K562 (cell line): Measurements from ENCODE around the gene TMEM217. TPM values are rescaled to one million over a fixed set of nuclear protein-coding genes. Genes with fewer than 3 reads are reported as not detected.

Experiments
- BRD9 ChIP-seq: fragments of 450-650 bp; IDR thresholded peaks from 2 replicates; pipeline ENCODE4 v1.6.1; 2018; ENCODE audit warnings: low read depth; ENCODE audit not compliant: partially characterized antibody
- CLOCK ChIP-seq: fragments of 250-450 bp; sonication (Bioruptor Pico); IDR thresholded peaks from 2 replicates; pipeline ENCODE4 v1.4.0; 2020; ENCODE audit warnings: mild to moderate bottlenecking, moderate library complexity, borderline replicate concordance
- EP400 ChIP-seq: fragments of 450-650 bp; IDR thresholded peaks from 2 replicates; pipeline ENCODE4 v1.6.1; 2017; ENCODE audit warnings: antibody characterized with exemption, mild to moderate bottlenecking, moderate library complexity
- HMBOX1 ChIP-seq: sonication (generic); IDR thresholded peaks from 2 replicates; pipeline ENCODE4 v1.6.1; 2016
- IRF1 ChIP-seq: sonication (generic); formaldehyde crosslinking; IDR thresholded peaks from 2 replicates; pipeline ENCODE4 v1.8.0; 2022; ENCODE audit warnings: missing genetic modification reagents, mild to moderate bottlenecking, borderline replicate concordance
- KDM1A ChIP-seq, 2 experiments: fragments of 450-650 bp; IDR thresholded peaks; 2 replicates each; pipeline ENCODE4 v1.6.1; 2016; ENCODE audit warnings: mild to moderate bottlenecking in 2 of 2
- MEIS2 ChIP-seq: fragments of 450-650 bp; IDR thresholded peaks from 2 replicates; pipeline ENCODE4 v1.6.1; 2014; ENCODE audit warnings: mild to moderate bottlenecking; ENCODE audit not compliant: partially characterized antibody
- MTA1 ChIP-seq: fragments of 450-650 bp; IDR thresholded peaks from 2 replicates; pipeline ENCODE4 v1.6.1; 2017; ENCODE audit warnings: borderline replicate concordance
- MYC ChIP-seq, 2 experiments: fragments of 250-450 bp in 1 of 2; sonication (Bioruptor Pico) in 1 of 2; IDR thresholded peaks; 2 replicates each; pipeline versions ENCODE4 v1.5.1 to v1.6.1; 2012 to 2021; ENCODE audit warnings: low read depth in 2 of 2, borderline replicate concordance in 1 of 2, improper control_type of control experiment in 1 of 2, low read length in 1 of 2, mild to moderate bottlenecking in 1 of 2, moderate library complexity in 1 of 2
- NBN ChIP-seq: fragments of 450-650 bp; IDR thresholded peaks from 2 replicates; pipeline ENCODE4 v1.6.1; 2016; ENCODE audit warnings: low read depth, mild to moderate bottlenecking
- NFIC ChIP-seq: fragments of 450-650 bp; IDR thresholded peaks from 2 replicates; pipeline ENCODE4 v1.6.1; 2017; ENCODE audit warnings: mild to moderate bottlenecking, inconsistent platforms
- NR2C2 ChIP-seq, 2 experiments: fragments of 200-800 bp in 1 of 2; sonication (Bioruptor generic) in 1 of 2; sonication (generic) in 1 of 2; formaldehyde crosslinking in 1 of 2; IDR thresholded peaks; 2 replicates each; pipeline versions ENCODE4 v1.6.1 to v1.8.0; 2016 to 2022; ENCODE audit warnings: mild to moderate bottlenecking in 1 of 2, missing compliant biosample characterization in 1 of 2, missing genetic modification characterization in 1 of 2, missing genetic modification reagents in 1 of 2
- PRDM10 ChIP-seq: fragments of 450-650 bp; IDR thresholded peaks from 2 replicates; pipeline ENCODE4 v1.6.1; 2018; ENCODE audit not compliant: partially characterized antibody
- PRMT5 ChIP-seq: sonication (generic); formaldehyde crosslinking; IDR thresholded peaks from 2 replicates; pipeline ENCODE4 v1.5.0; 2020; ENCODE audit warnings: missing genetic modification reagents
- RAD51 ChIP-seq: fragments of 450-650 bp; IDR thresholded peaks from 2 replicates; pipeline ENCODE4 v1.7.1; 2016; ENCODE audit warnings: low read depth, mild to moderate bottlenecking, borderline replicate concordance
- SMARCE1 ChIP-seq: fragments of 450-650 bp; IDR thresholded peaks from 2 replicates; pipeline ENCODE4 v1.7.1; 2016; ENCODE audit warnings: mild to moderate bottlenecking
- TCF7 ChIP-seq: sonication (generic); IDR thresholded peaks from 2 replicates; pipeline ENCODE4 v1.6.1; 2016; ENCODE audit warnings: antibody characterized with exemption, borderline replicate concordance
- TEAD1 ChIP-seq, 2 experiments: fragments of 450-650 bp in 1 of 2; sonication (generic) in 1 of 2; formaldehyde crosslinking; IDR thresholded peaks; 2 replicates each; pipeline versions ENCODE4 v1.4.0 to v1.8.0; 2020 to 2022; ENCODE audit warnings: mild to moderate bottlenecking in 2 of 2, missing genetic modification reagents in 1 of 2
- ZNF316 ChIP-seq: fragments of 450-650 bp; IDR thresholded peaks from 2 replicates; pipeline ENCODE4 v1.6.1; 2016
- ZNF780A ChIP-seq: fragments of 250-450 bp; sonication (Bioruptor Pico); IDR thresholded peaks from 2 replicates; pipeline ENCODE4 v1.5.0; 2021; ENCODE audit warnings: mild to moderate bottlenecking
- polyA plus RNA-seq, 8 experiments: library from polyadenylated mRNA; depleted of rRNA in 4 of 8; stranded (reverse) in 5 of 8; unstranded in 3 of 8; fragments of >200 nt; fragmentation: Nextera tagmentation in 2 of 8; fragmentation: Illumina TruSeq in 1 of 8; extraction: Ambion mirVana in 2 of 8; extraction: Trizol in 1 of 8; gene quantifications; 2 replicates each; pipeline versions ENCODE4 v1.2.1 to v1.2.3, GENCODE V29; 2011 to 2014; ENCODE audit warnings: inconsistent platforms in 1 of 8, missing spikeins in 1 of 8
- total RNA-seq, 7 experiments: library from RNA; depleted of rRNA in 6 of 7; stranded (reverse); fragments of >200 nt in 6 of 7; fragmentation: Illumina TruSeq in 2 of 7; extraction: Trizol in 2 of 7; gene quantifications; 2 replicates each; pipeline versions ENCODE4 v1.2.1 to v1.2.3, GENCODE V29; 2011 to 2021; ENCODE audit warnings: low replicate concordance in 1 of 7

Gene TMEM217
- total and polyA plus RNA-seq, 9 of the 15 experiments (the other 6 are each of a cell fraction or from before 2014, with no cell fraction given): 1.3 to 8.0 (median 1.9) TPM

- TF ChIP-seq CLOCK (CRISPR knock-in tag) (no peak), ZNF316 (no peak), SMARCE1 (peak; percentile 44; the same call in 1 of the 2 replicates), PRMT5 (CRISPR knock-in tag) (no peak), ZNF780A (no peak), BRD9 (peak; percentile 98), IRF1 (CRISPR knock-in tag) (no peak), NFIC (peak; percentile 50; the same call in 1 of the 2 replicates), EP400 (peak; percentile 26; the same call in 1 of the 2 replicates), TCF7 (no peak), MEIS2 (peak; percentile 93), HMBOX1 (peak; percentile 72), NR2C2 (CRISPR knock-in tag; IDR thresholded peaks at IDR 0.05) (no peak), NR2C2 (tag; IDR thresholded peaks at IDR 0.05) (peak; percentile 59), MYC (IDR thresholded peaks at IDR 0.05; ENCODE audit: low read depth, low read length) (peak; percentile 24; the same call in 1 of the 2 replicates), MYC (CRISPR knock-in tag; IDR thresholded peaks at IDR 0.05; ENCODE audit: borderline replicate concordance, low read depth) (no peak), NBN (peak; percentile 80; the same call in 1 of the 2 replicates), RAD51 (peak; percentile 15; the same call in 1 of the 2 replicates), PRDM10 (no peak), MTA1 (no peak; the same call in 1 of the 2 replicates), KDM1A (IDR thresholded peaks at IDR 0.05) (peak in 1 of 2 experiments; percentile 53; a peak in 3 of 4 replicates), TEAD1 (CRISPR knock-in tag; IDR thresholded peaks at IDR 0.05) (no peak; a peak in 1 of 4 replicates)
These were observed 47.5 kb downstream of the TMEM217 start (continued) for GRCh38 chr6:37210313-37210968.
